ACC112 (cell line): ENCODE data around the gene APLP2.
"Not testable (repeated sequence)": the region's sequence is repeated elsewhere in the genome, so short reads cannot be mapped to it uniquely, and the experiment has no call there.

ENCODE experiments used
- H2AFZ ChIP-seq: fragments of 200-600 bp; sonication (generic); one replicate; pipeline ENCODE4 v1.6.0; 2017; ENCODE audit warnings: antibody characterized with exemption, low read length; ENCODE audit not compliant: unreplicated experiment
- H3K27ac ChIP-seq: fragments of 200-600 bp; sonication (generic); 2 replicates; pipeline ENCODE4 v1.5.1; 2014; ENCODE audit warnings: low read depth, mild to moderate bottlenecking, antibody characterized with exemption, low read length, moderate library complexity
- H3K27me3 ChIP-seq: fragments of 200-600 bp; sonication (generic); 2 replicates; pipeline ENCODE4 v1.6.1; 2014; ENCODE audit warnings: mild to moderate bottlenecking, antibody characterized with exemption, low read length, moderate library complexity, mixed read lengths; ENCODE audit not compliant: insufficient read depth
- H3K36me3 ChIP-seq: fragments of 200-600 bp; sonication (generic); 2 replicates; pipeline ENCODE4 v1.6.1; 2016; ENCODE audit warnings: mild to moderate bottlenecking, antibody characterized with exemption, low read length, moderate library complexity, mixed read lengths; ENCODE audit not compliant: insufficient read depth
- H3K4me1 ChIP-seq: fragments of 200-600 bp; sonication (generic); one replicate; pipeline ENCODE4 v1.6.1; 2016; ENCODE audit warnings: low read length, mixed read lengths; ENCODE audit not compliant: insufficient read depth, unreplicated experiment, control insufficient read depth
- H3K4me3 ChIP-seq: fragments of 200-600 bp; sonication (generic); 2 replicates; pipeline ENCODE4 v1.5.1; 2014; ENCODE audit warnings: mild to moderate bottlenecking, low read depth, low read length
- H3K79me2 ChIP-seq: fragments of 200-600 bp; sonication (generic); one replicate; pipeline ENCODE4 v1.6.0; 2016; ENCODE audit warnings: low read length; ENCODE audit not compliant: control insufficient read depth, unreplicated experiment, insufficient read depth

APLP2 gene

DNA sequence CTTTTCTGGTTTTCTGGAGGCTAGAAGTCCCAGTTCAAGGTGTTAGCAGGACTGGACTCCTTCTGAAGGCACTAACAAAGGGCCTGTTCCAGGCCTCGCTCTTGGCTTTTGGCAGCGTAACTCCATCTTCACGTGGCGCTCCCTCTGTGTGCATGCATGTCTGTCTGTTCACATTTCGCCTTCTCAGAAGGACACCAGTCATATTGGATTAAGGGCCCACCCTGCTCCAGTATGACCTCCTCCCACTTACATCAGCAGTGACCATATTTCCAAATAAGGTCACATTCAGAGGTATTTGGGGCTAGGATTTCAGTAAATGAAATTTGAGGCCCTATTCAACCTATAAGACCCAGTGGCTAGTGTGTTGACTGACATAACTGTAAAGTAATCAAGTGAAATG lies 20.0 kb downstream of the APLP2 start:
- Histone ChIP-seq H3K36me3 (no peaks in the 10 kb centered on the region), H3K4me1 (no peaks in the 10 kb centered on the region), H3K79me2 (peaks cover 40% of the 10 kb centered on the region), H3K4me3 (no peak overlapping the region), H2AFZ (no peak overlapping the region), H3K27ac (no peak overlapping the region), H3K27me3 (no peaks in the 10 kb centered on the region)

- not testable (repeated sequence) for H3K27ac ChIP-seq, H3K36me3 ChIP-seq, H3K4me3 ChIP-seq, H3K4me1 ChIP-seq, H3K27me3 ChIP-seq, H2AFZ ChIP-seq
- peaks cover 43% of the 10 kb centered on the region for H3K79me2 ChIP-seq
Measured at GRCh38 chr11:130090517-130090916, 20.8 kb downstream of the APLP2 start.

GRCh38 chr11:130091169-130091568 lies 21.5 kb downstream of the APLP2 start:
- not testable (repeated sequence) for H3K27me3 ChIP-seq, H3K4me1 ChIP-seq, H3K27ac ChIP-seq, H3K4me3 ChIP-seq, H3K36me3 ChIP-seq, H2AFZ ChIP-seq
- peaks cover 45% of the 10 kb centered on the region for H3K79me2 ChIP-seq

GRCh38 chr11:130092661-130093060 lies 23.0 kb downstream of the APLP2 start:
- Histone ChIP-seq H3K4me3 (no peak overlapping the region), H3K27me3 (no peaks in the 10 kb centered on the region), H2AFZ (no peak overlapping the region), H3K79me2 (peaks cover 48% of the 10 kb centered on the region), H3K27ac (no peak overlapping the region), H3K36me3 (no peaks in the 10 kb centered on the region), H3K4me1 (no peaks in the 10 kb centered on the region)

GRCh38 chr11:130094614-130095013 lies 24.9 kb downstream of the APLP2 start:
- Histone ChIP-seq H3K4me3 (no peak overlapping the region), H3K27me3 (no peaks in the 10 kb centered on the region), H3K27ac (no peak overlapping the region), H3K36me3 (no peaks in the 10 kb centered on the region), H2AFZ (no peak overlapping the region), H3K79me2 (peaks cover 45% of the 10 kb centered on the region), H3K4me1 (peaks cover 8% of the 10 kb centered on the region)

GRCh38 chr11:130095326-130095725 lies 25.6 kb downstream of the APLP2 start:
- Histone ChIP-seq H3K36me3 (no peaks in the 10 kb centered on the region), H3K4me3 (no peak overlapping the region), H3K27me3 (no peaks in the 10 kb centered on the region), H3K79me2 (peaks cover 48% of the 10 kb centered on the region), H3K27ac (no peak overlapping the region), H3K4me1 (peaks cover 9% of the 10 kb centered on the region), H2AFZ (no peak overlapping the region)

DNA sequence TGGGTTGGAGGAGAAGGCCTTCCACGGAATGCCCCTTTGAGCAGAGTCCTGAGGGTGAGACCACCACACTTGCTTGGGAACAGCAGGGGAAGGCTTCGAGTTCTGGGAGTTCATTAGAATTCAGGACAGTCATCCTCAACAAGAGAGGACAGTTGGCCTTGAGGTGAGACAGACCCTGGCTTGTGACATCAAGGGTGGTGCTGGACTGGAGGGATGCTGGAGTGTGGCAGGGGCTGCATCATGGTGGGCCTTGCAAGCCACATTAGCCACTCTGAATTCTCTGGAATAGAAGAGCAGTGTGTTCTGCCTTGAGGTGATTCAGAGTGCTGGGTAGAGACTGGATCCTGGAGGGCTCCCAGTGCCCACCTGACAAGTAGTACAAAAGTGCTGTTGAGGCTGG lies 26.3 kb downstream of the APLP2 start:
- peaks cover 9% of the 10 kb centered on the region for H3K4me1 ChIP-seq
- H3K79me2 ChIP-seq = peaks cover 49% of the 10 kb centered on the region
- H3K4me3 ChIP-seq = no peak overlapping the region
- no peaks in the 10 kb centered on the region for H3K36me3 ChIP-seq
- no peak overlapping the region for H3K27ac ChIP-seq
- no peaks in the 10 kb centered on the region for H3K27me3 ChIP-seq
- H2AFZ ChIP-seq = no peak overlapping the region

GRCh38 chr11:130096823-130097222 lies 27.1 kb downstream of the APLP2 start:
- H3K79me2 ChIP-seq = peaks cover 55% of the 10 kb centered on the region
- H2AFZ ChIP-seq = no peak overlapping the region
- H3K27ac ChIP-seq = no peak overlapping the region
- H3K4me1 ChIP-seq = peaks cover 12% of the 10 kb centered on the region
- no peak overlapping the region for H3K4me3 ChIP-seq
- no peaks in the 10 kb centered on the region for H3K36me3 ChIP-seq
- H3K27me3 ChIP-seq = no peaks in the 10 kb centered on the region

DNA sequence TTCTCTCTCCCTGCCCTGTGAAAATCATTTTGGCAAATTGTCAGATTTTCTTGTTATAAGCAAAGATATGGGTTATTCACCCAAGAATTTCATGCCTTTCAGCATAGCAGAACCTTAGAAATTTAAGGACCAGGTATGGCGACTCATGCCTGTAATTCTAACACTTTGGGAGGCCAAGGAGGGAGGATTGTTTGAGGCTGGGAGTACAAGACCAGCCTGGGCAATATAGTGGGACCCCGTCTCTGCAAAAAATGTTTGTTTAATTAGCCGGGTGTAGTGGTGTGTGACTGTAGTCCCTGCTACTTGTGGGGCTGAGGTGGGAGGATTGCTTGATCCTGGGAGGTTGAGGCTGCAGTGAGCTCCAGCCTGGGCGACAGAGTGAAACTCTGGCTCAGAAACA lies 27.6 kb downstream of the APLP2 start:
- H3K36me3 ChIP-seq = no peaks in the 10 kb centered on the region
- no peak overlapping the region for H2AFZ ChIP-seq
- H3K4me3 ChIP-seq = no peak overlapping the region
- H3K79me2 ChIP-seq = peaks cover 60% of the 10 kb centered on the region
- H3K27ac ChIP-seq = no peak overlapping the region
- H3K27me3 ChIP-seq = no peaks in the 10 kb centered on the region
- H3K4me1 ChIP-seq = peaks cover 17% of the 10 kb centered on the region

DNA sequence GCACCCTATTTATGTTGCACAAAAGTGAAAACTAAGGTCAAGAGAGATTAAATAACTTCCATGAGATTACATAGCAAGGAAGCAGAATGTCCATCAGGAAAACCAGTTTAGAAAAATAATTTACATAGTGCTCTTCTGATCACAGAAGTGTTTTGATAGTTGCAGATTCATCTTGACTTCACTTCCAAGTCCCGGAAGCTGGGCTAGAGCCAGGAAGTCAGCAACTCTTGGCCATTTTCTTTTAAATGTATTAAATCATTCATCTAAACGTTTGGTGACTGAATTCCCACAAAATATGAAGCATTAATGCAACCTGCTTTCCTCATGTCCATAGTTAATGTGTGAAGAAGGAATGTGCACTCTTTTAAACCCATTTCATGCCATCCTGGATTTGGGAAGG lies 29.7 kb downstream of the APLP2 start:
- H3K79me2 ChIP-seq = peaks cover 64% of the 10 kb centered on the region
- H3K36me3 ChIP-seq = no peaks in the 10 kb centered on the region
- H3K27ac ChIP-seq = no peak overlapping the region

DNA sequence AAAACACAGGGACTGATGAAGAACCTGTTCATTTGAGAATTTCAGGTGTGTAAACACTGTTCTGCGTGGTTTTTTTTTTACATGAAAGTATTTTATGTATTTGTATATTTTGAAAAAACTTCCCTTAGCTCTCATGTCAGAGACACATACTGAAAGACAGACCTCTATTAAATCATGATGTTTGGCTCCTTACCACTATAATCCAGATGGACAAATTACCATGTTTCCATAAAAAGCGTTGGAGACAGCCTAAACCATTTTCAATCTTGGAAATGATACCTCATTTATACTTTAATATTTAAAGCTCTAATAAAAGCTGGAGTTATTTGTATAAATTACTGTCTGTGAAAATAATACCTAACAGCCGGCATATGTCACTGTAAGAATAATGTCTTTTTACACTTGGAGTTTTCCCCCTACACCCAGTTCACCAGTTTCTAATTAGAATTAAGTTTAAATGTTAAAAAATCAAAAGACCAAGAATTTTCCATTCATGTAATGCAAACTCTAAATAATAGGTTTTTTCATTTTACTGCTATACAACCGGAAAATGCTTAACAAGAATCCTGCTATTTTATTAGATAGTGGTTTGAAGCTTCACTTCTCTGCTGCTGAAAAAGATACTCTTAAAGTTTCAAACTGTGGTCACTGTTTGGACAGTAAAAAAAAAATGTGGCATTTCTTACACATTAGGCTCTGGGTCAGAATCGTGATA lies 30.8 kb downstream of the APLP2 start:
- Histone ChIP-seq H3K4me1 (peaks cover 33% of the 10 kb centered on the region), H3K79me2 (peaks cover 63% of the 10 kb centered on the region), H3K27ac (no peak overlapping the region), H3K36me3 (no peaks in the 10 kb centered on the region), H3K27me3 (no peaks in the 10 kb centered on the region), H3K4me3 (no peak overlapping the region), H2AFZ (no peak overlapping the region)

More for the DNA sequence above, 29.7 kb downstream of the APLP2 start:
- H3K4me1 ChIP-seq = peaks cover 33% of the 10 kb centered on the region
- H2AFZ ChIP-seq = no peak overlapping the region
- H3K27me3 ChIP-seq = no peaks in the 10 kb centered on the region
- H3K4me3 ChIP-seq = no peak overlapping the region
